K562 (cell line): ENCODE results near the gene SGMS1. TPM values are rescaled to one million over a fixed set of nuclear protein-coding genes. Genes with fewer than 3 reads are reported as not detected.
A peak's percentile ranks its signal among the peaks of the same experiment; 100 is the strongest.

ENCODE experiments used
- CEBPG ChIP-seq, 3 experiments: fragments of 200-800 bp in 1 of 3; sonication (Bioruptor generic) in 1 of 3; sonication (generic) in 1 of 3; formaldehyde crosslinking in 1 of 3; IDR thresholded peaks in 2 of 3; conservative IDR thresholded peaks in 1 of 3; 2 replicates each; pipeline versions ENCODE4 v1.6.1 to v1.8.0; 2016 to 2022; ENCODE audit warnings: missing compliant biosample characterization in 2 of 3, missing genetic modification characterization in 2 of 3, mild to moderate bottlenecking in 1 of 3, missing genetic modification reagents in 1 of 3
- DPF2 ChIP-seq: fragments of 450-650 bp; IDR thresholded peaks from 2 replicates; pipeline ENCODE4 v1.6.1; 2016
- ESRRB ChIP-seq: fragments of 250-450 bp; sonication (Bioruptor Pico); IDR thresholded peaks from 2 replicates; pipeline ENCODE4 v1.5.0; 2020; ENCODE audit warnings: mild to moderate bottlenecking, moderate library complexity, borderline replicate concordance
- MCM7 ChIP-seq, 2 experiments: fragments of 450-650 bp; IDR thresholded peaks; 2 replicates each; pipeline ENCODE4 v1.6.1; 2016 to 2018
- SMAD4 ChIP-seq: fragments of 250-450 bp; sonication (Bioruptor Pico); conservative IDR thresholded peaks from 2 replicates; pipeline ENCODE4 v1.8.0; 2021; ENCODE audit warnings: inconsistent platforms, mild to moderate bottlenecking, moderate library complexity
- SMARCA4 ChIP-seq: fragments of 450-650 bp; IDR thresholded peaks from 2 replicates; pipeline ENCODE4 v1.6.1; 2016
- SOX6 ChIP-seq: fragments of 450-650 bp; IDR thresholded peaks from 2 replicates; pipeline ENCODE4 v1.6.1; 2014; ENCODE audit warnings: mild to moderate bottlenecking
- TAF9B ChIP-seq: fragments of 450-650 bp; IDR thresholded peaks from 2 replicates; pipeline ENCODE4 v1.6.1; 2018; ENCODE audit warnings: mild to moderate bottlenecking; ENCODE audit not compliant: partially characterized antibody
- ZBTB8A ChIP-seq: fragments of 450-650 bp; IDR thresholded peaks from 2 replicates; pipeline ENCODE4 v1.6.1; 2018; ENCODE audit warnings: mild to moderate bottlenecking, moderate library complexity; ENCODE audit not compliant: partially characterized antibody
- ZZZ3 ChIP-seq: fragments of 450-650 bp; IDR thresholded peaks from 2 replicates; pipeline ENCODE4 v1.6.1; 2016; ENCODE audit warnings: antibody characterized with exemption, mild to moderate bottlenecking, moderate library complexity
- polyA plus RNA-seq, 8 experiments: library from polyadenylated mRNA; depleted of rRNA in 4 of 8; stranded (reverse) in 5 of 8; unstranded in 3 of 8; fragments of >200 nt; fragmentation: Nextera tagmentation in 2 of 8; fragmentation: Illumina TruSeq in 1 of 8; extraction: Ambion mirVana in 2 of 8; extraction: Trizol in 1 of 8; gene quantifications; 2 replicates each; pipeline versions ENCODE4 v1.2.1 to v1.2.3, GENCODE V29; 2011 to 2014; ENCODE audit warnings: inconsistent platforms in 1 of 8, missing spikeins in 1 of 8
- total RNA-seq, 7 experiments: library from RNA; depleted of rRNA in 6 of 7; stranded (reverse); fragments of >200 nt in 6 of 7; fragmentation: Illumina TruSeq in 2 of 7; extraction: Trizol in 2 of 7; gene quantifications; 2 replicates each; pipeline versions ENCODE4 v1.2.1 to v1.2.3, GENCODE V29; 2011 to 2021; ENCODE audit warnings: low replicate concordance in 1 of 7
- TF ChIP-seq, protein P1 (sequence below): fragments of 450-650 bp; IDR thresholded peaks from 2 replicates; pipeline ENCODE4 v1.6.1; 2016
- TF ChIP-seq, protein P2 (sequence below): fragments of 250-450 bp; sonication (Bioruptor Pico); IDR thresholded peaks from 2 replicates; pipeline ENCODE4 v1.8.0; 2021; ENCODE audit warnings: mild to moderate bottlenecking, moderate library complexity
- TF ChIP-seq, protein P3 (sequence below): sonication (generic); formaldehyde crosslinking; IDR thresholded peaks from 2 replicates; pipeline ENCODE4 v1.8.0; 2022; ENCODE audit warnings: mild to moderate bottlenecking, low read depth, missing genetic modification reagents
- TF ChIP-seq, protein P4 (sequence below): fragments of 450-650 bp; conservative IDR thresholded peaks from 2 replicates; pipeline ENCODE4 v1.6.1; 2016; ENCODE audit warnings: missing genetic modification characterization, low read depth, mild to moderate bottlenecking, missing compliant biosample characterization, moderate library complexity
- TF ChIP-seq, protein P5 (sequence below): fragments of 250-450 bp; sonication (Bioruptor Pico); IDR thresholded peaks from 2 replicates; pipeline ENCODE4 v1.5.1; 2021; ENCODE audit warnings: mild to moderate bottlenecking
- TF ChIP-seq, protein P6 (sequence below), 2 experiments: fragments of 450-650 bp; IDR thresholded peaks; 2 replicates each; pipeline ENCODE4 v1.6.1; 2018; ENCODE audit warnings: mild to moderate bottlenecking in 2 of 2, low read depth in 1 of 2; ENCODE audit not compliant: partially characterized antibody in 2 of 2

The SGMS1 gene
- total and polyA plus RNA-seq, 9 of the 15 experiments (the other 6 are each of a cell fraction or from before 2014, with no cell fraction given), result 22.6 to 232 (median 82.2) TPM

DNA sequence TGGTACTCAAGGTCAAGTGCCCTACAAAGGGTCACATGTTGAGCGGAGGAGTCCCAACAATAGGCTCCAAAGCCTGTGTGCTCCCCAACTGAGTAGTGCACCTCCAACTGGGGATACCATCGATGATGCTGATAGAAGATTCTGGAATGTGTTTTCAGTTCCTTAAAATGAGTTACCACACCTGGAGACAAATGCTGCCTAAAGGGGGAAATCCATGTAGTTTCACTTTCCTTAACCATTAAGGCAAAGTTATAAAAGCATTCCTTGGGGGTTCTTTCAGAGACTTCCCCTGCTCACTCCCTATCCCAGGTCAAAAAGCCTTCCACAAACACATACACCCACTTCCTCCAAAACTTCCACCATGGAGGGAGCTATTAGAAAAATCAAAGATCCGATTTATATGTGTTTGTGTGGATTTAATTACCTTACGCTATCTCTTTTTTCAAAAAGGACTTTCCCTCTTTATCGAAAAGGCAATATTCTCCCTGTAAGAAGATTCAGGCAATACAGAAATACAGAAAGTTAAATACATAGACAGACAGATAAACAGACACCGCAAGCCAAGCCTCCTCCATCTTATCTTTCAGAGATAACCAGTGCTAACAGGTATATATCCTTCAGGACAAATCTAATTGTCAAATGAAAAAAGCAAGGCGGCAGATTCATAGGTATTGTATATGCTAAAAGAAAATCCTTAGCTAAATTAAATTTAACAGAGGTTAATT lies 236.6 kb downstream of the SGMS1 start (continued):
- no peak for TF ChIP-seq CEBPG (CRISPR knock-in tag; IDR thresholded peaks at IDR 0.05)
- TF ChIP-seq CEBPG (tag; conservative IDR thresholded peaks at IDR 0.05 in 1 of 2, IDR thresholded peaks at IDR 0.05 in 1 of 2), result no peak
- TF ChIP-seq, protein P1, sequence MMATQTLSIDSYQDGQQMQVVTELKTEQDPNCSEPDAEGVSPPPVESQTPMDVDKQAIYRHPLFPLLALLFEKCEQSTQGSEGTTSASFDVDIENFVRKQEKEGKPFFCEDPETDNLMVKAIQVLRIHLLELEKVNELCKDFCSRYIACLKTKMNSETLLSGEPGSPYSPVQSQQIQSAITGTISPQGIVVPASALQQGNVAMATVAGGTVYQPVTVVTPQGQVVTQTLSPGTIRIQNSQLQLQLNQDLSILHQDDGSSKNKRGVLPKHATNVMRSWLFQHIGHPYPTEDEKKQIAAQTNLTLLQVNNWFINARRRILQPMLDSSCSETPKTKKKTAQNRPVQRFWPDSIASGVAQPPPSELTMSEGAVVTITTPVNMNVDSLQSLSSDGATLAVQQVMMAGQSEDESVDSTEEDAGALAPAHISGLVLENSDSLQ, result peak; percentile 39; the same call in 1 of the 2 replicates
- TF ChIP-seq, protein P2, sequence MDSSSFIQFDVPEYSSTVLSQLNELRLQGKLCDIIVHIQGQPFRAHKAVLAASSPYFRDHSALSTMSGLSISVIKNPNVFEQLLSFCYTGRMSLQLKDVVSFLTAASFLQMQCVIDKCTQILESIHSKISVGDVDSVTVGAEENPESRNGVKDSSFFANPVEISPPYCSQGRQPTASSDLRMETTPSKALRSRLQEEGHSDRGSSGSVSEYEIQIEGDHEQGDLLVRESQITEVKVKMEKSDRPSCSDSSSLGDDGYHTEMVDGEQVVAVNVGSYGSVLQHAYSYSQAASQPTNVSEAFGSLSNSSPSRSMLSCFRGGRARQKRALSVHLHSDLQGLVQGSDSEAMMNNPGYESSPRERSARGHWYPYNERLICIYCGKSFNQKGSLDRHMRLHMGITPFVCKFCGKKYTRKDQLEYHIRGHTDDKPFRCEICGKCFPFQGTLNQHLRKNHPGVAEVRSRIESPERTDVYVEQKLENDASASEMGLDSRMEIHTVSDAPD, result no peak
- TF ChIP-seq SOX6, result peak; percentile 28; the same call in 1 of the 2 replicates
- no peak for TF ChIP-seq ZBTB8A
- no peak for TF ChIP-seq TAF9B
- TF ChIP-seq, protein P3, sequence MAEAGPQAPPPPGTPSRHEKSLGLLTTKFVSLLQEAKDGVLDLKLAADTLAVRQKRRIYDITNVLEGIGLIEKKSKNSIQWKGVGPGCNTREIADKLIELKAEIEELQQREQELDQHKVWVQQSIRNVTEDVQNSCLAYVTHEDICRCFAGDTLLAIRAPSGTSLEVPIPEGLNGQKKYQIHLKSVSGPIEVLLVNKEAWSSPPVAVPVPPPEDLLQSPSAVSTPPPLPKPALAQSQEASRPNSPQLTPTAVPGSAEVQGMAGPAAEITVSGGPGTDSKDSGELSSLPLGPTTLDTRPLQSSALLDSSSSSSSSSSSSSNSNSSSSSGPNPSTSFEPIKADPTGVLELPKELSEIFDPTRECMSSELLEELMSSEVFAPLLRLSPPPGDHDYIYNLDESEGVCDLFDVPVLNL (CRISPR knock-in tag), result no peak
- TF ChIP-seq MCM7 (IDR thresholded peaks at IDR 0.05), result no peak
- TF ChIP-seq ZZZ3, result no peak
- no peak for TF ChIP-seq ESRRB (CRISPR knock-in tag)
- TF ChIP-seq, protein P4, sequence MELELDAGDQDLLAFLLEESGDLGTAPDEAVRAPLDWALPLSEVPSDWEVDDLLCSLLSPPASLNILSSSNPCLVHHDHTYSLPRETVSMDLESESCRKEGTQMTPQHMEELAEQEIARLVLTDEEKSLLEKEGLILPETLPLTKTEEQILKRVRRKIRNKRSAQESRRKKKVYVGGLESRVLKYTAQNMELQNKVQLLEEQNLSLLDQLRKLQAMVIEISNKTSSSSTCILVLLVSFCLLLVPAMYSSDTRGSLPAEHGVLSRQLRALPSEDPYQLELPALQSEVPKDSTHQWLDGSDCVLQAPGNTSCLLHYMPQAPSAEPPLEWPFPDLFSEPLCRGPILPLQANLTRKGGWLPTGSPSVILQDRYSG (tag), result no peak
- TF ChIP-seq, protein P5, sequence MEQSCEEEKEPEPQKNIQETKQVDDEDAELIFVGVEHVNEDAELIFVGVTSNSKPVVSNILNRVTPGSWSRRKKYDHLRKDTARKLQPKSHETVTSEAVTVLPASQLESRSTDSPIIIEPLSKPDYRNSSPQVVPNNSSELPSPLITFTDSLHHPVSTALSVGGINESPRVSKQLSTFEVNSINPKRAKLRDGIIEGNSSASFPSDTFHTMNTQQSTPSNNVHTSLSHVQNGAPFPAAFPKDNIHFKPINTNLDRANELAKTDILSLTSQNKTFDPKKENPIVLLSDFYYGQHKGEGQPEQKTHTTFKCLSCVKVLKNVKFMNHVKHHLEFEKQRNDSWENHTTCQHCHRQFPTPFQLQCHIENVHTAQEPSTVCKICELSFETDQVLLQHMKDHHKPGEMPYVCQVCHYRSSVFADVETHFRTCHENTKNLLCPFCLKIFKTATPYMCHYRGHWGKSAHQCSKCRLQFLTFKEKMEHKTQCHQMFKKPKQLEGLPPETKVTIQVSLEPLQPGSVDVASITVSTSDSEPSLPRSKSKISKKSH, result no peak
- TF ChIP-seq DPF2, result peak; percentile 21; the same call in 1 of the 2 replicates
- 0 out of 2 replicates have a peak, but pooled peaks have one; percentile 26 for TF ChIP-seq SMAD4
- peak; percentile 11; the same call in 1 of the 2 replicates for TF ChIP-seq SMARCA4
- TF ChIP-seq, protein P6, sequence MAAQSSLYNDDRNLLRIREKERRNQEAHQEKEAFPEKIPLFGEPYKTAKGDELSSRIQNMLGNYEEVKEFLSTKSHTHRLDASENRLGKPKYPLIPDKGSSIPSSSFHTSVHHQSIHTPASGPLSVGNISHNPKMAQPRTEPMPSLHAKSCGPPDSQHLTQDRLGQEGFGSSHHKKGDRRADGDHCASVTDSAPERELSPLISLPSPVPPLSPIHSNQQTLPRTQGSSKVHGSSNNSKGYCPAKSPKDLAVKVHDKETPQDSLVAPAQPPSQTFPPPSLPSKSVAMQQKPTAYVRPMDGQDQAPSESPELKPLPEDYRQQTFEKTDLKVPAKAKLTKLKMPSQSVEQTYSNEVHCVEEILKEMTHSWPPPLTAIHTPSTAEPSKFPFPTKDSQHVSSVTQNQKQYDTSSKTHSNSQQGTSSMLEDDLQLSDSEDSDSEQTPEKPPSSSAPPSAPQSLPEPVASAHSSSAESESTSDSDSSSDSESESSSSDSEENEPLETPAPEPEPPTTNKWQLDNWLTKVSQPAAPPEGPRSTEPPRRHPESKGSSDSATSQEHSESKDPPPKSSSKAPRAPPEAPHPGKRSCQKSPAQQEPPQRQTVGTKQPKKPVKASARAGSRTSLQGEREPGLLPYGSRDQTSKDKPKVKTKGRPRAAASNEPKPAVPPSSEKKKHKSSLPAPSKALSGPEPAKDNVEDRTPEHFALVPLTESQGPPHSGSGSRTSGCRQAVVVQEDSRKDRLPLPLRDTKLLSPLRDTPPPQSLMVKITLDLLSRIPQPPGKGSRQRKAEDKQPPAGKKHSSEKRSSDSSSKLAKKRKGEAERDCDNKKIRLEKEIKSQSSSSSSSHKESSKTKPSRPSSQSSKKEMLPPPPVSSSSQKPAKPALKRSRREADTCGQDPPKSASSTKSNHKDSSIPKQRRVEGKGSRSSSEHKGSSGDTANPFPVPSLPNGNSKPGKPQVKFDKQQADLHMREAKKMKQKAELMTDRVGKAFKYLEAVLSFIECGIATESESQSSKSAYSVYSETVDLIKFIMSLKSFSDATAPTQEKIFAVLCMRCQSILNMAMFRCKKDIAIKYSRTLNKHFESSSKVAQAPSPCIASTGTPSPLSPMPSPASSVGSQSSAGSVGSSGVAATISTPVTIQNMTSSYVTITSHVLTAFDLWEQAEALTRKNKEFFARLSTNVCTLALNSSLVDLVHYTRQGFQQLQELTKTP (IDR thresholded peaks at IDR 0.05; ENCODE audit: low read depth in 1 of 2, partially characterized antibody in 2 of 2), result no peak
